Measurements from ENCODE around the gene NEAT1.

The NEAT1 gene

GRCh38 chr11:65434667-65435410 is 12.2 kb downstream of the NEAT1 start:
- TF ChIP-seq FOXP2 (optimal IDR thresholded peaks at IDR 0.05; ENCODE audit: borderline replicate concordance, extremely low read depth, extremely low read length, insufficient read depth) (no peak), TAF1 (IDR thresholded peaks at IDR 0.05; ENCODE audit: borderline replicate concordance, insufficient read depth, low read length) (no peak), SIN3A (IDR thresholded peaks at IDR 0.05; ENCODE audit: borderline replicate concordance, insufficient read depth, low read length) (no peak), POLR2AphosphoS5 (IDR thresholded peaks at IDR 0.05; ENCODE audit: low read depth, low read length) (no peak)
- TF ChIP-seq, protein P1, sequence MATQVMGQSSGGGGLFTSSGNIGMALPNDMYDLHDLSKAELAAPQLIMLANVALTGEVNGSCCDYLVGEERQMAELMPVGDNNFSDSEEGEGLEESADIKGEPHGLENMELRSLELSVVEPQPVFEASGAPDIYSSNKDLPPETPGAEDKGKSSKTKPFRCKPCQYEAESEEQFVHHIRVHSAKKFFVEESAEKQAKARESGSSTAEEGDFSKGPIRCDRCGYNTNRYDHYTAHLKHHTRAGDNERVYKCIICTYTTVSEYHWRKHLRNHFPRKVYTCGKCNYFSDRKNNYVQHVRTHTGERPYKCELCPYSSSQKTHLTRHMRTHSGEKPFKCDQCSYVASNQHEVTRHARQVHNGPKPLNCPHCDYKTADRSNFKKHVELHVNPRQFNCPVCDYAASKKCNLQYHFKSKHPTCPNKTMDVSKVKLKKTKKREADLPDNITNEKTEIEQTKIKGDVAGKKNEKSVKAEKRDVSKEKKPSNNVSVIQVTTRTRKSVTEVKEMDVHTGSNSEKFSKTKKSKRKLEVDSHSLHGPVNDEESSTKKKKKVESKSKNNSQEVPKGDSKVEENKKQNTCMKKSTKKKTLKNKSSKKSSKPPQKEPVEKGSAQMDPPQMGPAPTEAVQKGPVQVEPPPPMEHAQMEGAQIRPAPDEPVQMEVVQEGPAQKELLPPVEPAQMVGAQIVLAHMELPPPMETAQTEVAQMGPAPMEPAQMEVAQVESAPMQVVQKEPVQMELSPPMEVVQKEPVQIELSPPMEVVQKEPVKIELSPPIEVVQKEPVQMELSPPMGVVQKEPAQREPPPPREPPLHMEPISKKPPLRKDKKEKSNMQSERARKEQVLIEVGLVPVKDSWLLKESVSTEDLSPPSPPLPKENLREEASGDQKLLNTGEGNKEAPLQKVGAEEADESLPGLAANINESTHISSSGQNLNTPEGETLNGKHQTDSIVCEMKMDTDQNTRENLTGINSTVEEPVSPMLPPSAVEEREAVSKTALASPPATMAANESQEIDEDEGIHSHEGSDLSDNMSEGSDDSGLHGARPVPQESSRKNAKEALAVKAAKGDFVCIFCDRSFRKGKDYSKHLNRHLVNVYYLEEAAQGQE (IDR thresholded peaks at IDR 0.05; ENCODE audit: insufficient read depth in 1 of 2, low read depth in 2 of 2, low read length in 2 of 2): no peak

DNA sequence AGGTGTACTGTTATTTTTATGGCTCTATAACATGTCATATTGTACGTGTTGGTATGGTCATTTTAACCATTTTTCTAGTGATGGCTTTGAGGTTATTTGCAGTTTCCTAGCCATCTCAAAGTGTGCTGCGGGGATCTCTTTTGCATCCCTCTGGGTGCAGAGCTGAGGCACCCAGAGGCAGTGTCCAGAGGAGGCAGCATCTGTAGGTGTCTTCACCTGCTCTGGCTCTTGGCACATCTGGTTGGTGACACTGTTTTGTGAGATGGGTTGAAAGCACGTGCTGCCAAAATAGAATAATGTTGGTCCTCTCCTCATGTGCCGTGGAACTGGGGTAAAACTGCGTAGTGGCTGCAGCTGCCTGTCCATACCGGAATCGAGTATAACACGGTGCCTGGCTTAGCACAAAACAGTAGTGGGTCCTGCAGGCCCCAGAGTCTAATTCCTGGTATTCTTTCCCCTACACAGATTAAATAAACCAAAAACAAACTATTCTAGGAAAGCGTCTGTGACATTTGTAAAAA is 12.9 kb downstream of the NEAT1 start:
- TF ChIP-seq POLR2AphosphoS5 (IDR thresholded peaks at IDR 0.05; ENCODE audit: low read depth, low read length) (no peak), TAF1 (IDR thresholded peaks at IDR 0.05; ENCODE audit: borderline replicate concordance, insufficient read depth, low read length) (no peak), SIN3A (IDR thresholded peaks at IDR 0.05; ENCODE audit: borderline replicate concordance, insufficient read depth, low read length) (no peak), FOXP2 (optimal IDR thresholded peaks at IDR 0.05; ENCODE audit: borderline replicate concordance, extremely low read depth, extremely low read length, insufficient read depth) (no peak)
- TF ChIP-seq, protein P1 (IDR thresholded peaks at IDR 0.05; ENCODE audit: insufficient read depth in 1 of 2, low read depth in 2 of 2, low read length in 2 of 2): no peak

GRCh38 chr11:65435981-65436411 is 13.4 kb downstream of the NEAT1 start:
- TF ChIP-seq POLR2AphosphoS5 (IDR thresholded peaks at IDR 0.05; ENCODE audit: low read depth, low read length): peak; percentile 30; the same call in 1 of the 2 replicates
- no peak for TF ChIP-seq TAF1 (IDR thresholded peaks at IDR 0.05; ENCODE audit: borderline replicate concordance, insufficient read depth, low read length)

DNA sequence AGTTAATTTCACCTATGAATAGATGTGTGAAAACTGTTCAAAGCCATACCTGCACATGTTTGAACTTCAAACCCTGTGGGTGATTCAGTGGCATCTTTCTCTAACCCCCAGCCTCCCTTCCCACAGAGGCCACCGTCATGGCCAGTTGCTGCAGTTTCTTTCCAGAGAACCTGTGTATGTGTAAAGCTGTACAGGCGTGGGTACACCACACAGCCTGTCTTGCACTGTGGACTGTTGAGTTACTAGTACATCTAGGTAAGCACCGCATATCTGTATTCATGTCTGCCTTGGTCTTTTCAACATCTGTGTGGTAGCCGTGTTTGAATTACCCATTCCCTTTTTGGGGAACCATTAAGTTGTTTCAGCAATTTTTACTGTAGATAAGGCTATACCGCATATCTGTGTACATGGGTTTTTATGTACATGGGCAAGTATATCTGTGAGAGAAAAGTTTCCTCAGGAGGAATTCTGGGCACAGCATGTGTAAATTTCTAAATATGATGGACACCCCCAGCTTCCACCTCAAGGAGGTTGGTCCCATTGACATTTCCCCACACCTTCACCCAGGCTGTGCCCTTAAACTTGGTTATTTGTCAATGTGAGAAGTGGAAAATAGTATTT is 13.9 kb downstream of the NEAT1 start:
- no peak for TF ChIP-seq SIN3A (IDR thresholded peaks at IDR 0.05; ENCODE audit: borderline replicate concordance, insufficient read depth, low read length)
- no peak for TF ChIP-seq TAF1 (IDR thresholded peaks at IDR 0.05; ENCODE audit: borderline replicate concordance, insufficient read depth, low read length)
- no peak for TF ChIP-seq FOXP2 (optimal IDR thresholded peaks at IDR 0.05; ENCODE audit: borderline replicate concordance, extremely low read depth, extremely low read length, insufficient read depth)
- TF ChIP-seq, protein P1 (IDR thresholded peaks at IDR 0.05; ENCODE audit: insufficient read depth in 1 of 2, low read depth in 2 of 2, low read length in 2 of 2): no peak
- TF ChIP-seq POLR2AphosphoS5 (IDR thresholded peaks at IDR 0.05; ENCODE audit: low read depth, low read length): no peak

DNA sequence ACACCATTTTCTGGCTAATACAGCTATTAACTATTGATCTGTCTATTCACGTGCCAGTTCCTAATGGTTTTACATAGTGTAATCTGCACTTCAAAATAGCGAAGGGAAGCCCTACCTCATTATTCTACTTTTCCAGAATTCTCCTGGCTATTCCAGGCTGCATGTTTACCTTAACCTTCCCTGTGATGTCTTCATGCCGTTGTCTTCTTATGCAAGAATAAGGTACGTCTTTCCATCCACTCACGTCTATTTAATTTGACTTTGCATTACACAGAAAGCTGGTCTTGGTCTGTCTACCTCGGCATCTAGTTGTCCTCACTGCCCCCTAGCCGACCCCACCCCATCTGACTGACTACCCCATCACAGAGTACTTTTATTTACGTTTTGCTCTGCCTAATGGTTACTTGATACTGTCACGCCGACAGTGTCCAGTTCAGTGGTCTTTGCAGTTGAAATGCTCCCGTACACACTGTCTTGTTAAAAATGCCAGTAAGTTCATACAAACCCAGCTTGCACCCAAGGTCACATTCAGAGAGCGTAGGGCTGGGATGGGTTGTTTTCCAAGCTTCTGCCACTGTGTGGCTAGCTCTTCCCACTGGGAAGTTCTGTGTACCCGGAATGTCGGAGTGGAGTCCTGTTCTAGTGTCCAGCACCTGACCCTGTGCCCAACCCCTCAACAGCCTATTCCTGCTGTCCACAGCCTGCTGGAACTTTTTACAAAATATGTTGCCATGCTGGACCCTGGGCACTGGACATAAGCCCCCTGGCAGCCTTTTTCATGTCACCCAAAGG is 15.0 kb downstream of the NEAT1 start:
- TF ChIP-seq, protein P1 (IDR thresholded peaks at IDR 0.05; ENCODE audit: insufficient read depth in 1 of 2, low read depth in 2 of 2, low read length in 2 of 2): no peak
- TF ChIP-seq FOXP2 (optimal IDR thresholded peaks at IDR 0.05; ENCODE audit: borderline replicate concordance, extremely low read depth, extremely low read length, insufficient read depth): no peak
- no peak for TF ChIP-seq SIN3A (IDR thresholded peaks at IDR 0.05; ENCODE audit: borderline replicate concordance, insufficient read depth, low read length)
- no peak for TF ChIP-seq POLR2AphosphoS5 (IDR thresholded peaks at IDR 0.05; ENCODE audit: low read depth, low read length)
- no peak for TF ChIP-seq TAF1 (IDR thresholded peaks at IDR 0.05; ENCODE audit: borderline replicate concordance, insufficient read depth, low read length)
